Hepatocyte (in vitro differentiated cells): ENCODE data around the gene ITGA7.

Experiments used
- EZH2 ChIP-seq: fragments of 200-600 bp; sonication (generic); IDR thresholded peaks from 2 replicates; pipeline ENCODE4 v1.6.1; 2016; ENCODE audit warnings: antibody characterized with exemption, mild to moderate bottlenecking, borderline replicate concordance
- TF ChIP-seq, protein P1 (sequence below): fragments of 200-600 bp; sonication (generic); IDR thresholded peaks from 2 replicates; pipeline ENCODE4 v1.5.1; 2016; ENCODE audit warnings: antibody characterized with exemption, mild to moderate bottlenecking; ENCODE audit not compliant: poor library complexity

DNA sequence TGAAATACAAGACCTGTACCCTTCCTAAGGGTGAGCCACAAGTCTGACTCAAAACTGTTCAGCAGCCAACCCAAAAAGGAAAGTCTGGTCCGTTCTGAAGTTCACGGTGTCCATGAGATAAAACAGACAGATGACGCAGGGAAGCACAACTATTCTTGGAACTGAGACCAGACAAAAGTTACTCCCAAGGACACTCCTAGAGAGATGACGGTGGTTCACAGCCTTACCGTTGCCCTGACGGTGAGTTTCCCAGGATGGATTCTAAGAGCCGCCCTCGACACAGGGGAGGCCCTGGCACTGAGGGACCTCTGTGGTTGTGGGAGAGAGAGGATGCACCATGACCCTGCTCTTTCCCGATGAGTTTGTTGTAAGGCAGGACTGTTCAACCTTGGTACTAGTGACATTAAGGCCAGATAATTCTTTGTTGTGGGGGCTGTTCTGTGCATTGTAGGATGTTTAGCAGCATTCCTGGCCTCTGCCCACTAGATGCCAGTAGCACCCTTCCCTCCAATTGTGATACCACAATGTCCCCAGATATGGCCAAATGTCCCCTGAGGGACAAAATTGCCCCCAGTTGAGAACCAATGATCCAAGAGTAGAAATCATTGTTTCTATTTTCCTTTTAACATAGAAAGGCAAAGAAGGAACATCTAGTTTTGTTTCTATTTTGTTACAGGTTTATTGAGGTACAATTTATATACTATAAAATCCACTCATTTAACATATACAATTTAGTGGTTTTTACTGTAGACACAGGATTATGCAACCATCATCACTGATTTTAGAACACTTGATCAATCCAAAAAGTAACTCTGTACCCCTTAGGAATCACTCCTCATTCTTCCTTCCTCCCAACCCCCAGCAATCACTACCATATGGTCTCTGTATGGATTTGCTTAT lies 48.0 kb downstream of the ITGA7 start:
- TF ChIP-seq, protein P1, sequence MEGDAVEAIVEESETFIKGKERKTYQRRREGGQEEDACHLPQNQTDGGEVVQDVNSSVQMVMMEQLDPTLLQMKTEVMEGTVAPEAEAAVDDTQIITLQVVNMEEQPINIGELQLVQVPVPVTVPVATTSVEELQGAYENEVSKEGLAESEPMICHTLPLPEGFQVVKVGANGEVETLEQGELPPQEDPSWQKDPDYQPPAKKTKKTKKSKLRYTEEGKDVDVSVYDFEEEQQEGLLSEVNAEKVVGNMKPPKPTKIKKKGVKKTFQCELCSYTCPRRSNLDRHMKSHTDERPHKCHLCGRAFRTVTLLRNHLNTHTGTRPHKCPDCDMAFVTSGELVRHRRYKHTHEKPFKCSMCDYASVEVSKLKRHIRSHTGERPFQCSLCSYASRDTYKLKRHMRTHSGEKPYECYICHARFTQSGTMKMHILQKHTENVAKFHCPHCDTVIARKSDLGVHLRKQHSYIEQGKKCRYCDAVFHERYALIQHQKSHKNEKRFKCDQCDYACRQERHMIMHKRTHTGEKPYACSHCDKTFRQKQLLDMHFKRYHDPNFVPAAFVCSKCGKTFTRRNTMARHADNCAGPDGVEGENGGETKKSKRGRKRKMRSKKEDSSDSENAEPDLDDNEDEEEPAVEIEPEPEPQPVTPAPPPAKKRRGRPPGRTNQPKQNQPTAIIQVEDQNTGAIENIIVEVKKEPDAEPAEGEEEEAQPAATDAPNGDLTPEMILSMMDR: peak; percentile 21
- no peak for TF ChIP-seq EZH2
